Measurements from ENCODE around the gene EHMT1. TPM values are rescaled to one million over a fixed set of nuclear protein-coding genes. Genes with fewer than 3 reads are reported as not detected.

The EHMT1 gene
- total and polyA plus RNA-seq, 2 of the 13 experiments (the other 11 are each of a cell fraction or from before 2014, with no cell fraction given), result 23.0 to 27.1 TPM

DNA sequence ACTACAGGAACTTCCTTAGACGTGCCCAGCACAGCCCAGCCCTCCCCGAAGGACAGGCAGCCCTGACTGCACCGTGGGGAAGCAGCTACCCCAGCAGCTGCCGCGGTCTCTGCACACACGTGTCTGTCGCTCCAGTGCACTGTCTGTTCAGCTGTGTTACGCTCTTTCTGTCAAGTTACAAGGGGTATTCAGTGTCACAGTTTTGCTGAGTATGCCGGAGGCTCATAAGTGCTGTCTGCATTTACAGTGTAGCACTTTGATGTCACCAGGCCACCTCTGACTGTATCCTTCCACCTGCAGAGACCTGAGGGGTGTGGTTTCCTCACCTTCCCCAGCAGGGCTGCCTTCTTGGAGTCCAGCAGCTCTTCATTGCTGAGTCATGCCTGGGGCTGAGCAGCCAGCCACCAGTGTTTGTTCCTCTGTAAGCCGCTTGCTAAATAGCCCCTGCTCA is 126.8 kb downstream of the EHMT1 start:
- H3K27ac ChIP-seq (ENCODE audit: extremely low read length, insufficient read depth, low read length), result peak overlapping the region; percentile 63
- in situ Hi-C loops (cut with HindIII; ENCODE audit: extremely low pct_ligation_motif_present, low pct_unique_long_range_greater_than_20kb) (no loop called here), intact Hi-C loops (cut with micrococcal nuclease; ENCODE audit: unreplicated experiment) (no loop called here)
- TF ChIP-seq MAFF (IDR thresholded peaks at IDR 0.05; ENCODE audit: low read depth, low read length) (0 out of 2 replicates have a peak, but pooled peaks have one; percentile 5), NFE2 (CRISPR knock-in tag; IDR thresholded peaks at IDR 0.05) (peak; percentile 75; the same call in 1 of the 2 replicates), MAFK (conservative IDR thresholded peaks at IDR 0.05 in 1 of 2, IDR thresholded peaks at IDR 0.05 in 1 of 2; ENCODE audit: low read length in 2 of 2) (peak in 1 of 2 experiments; percentile 26; a peak in 1 of 4 replicates), NFE2L2 (IDR thresholded peaks at IDR 0.05; ENCODE audit: low read length) (peak; percentile 86), CAMTA2 (CRISPR knock-in tag; IDR thresholded peaks at IDR 0.05; ENCODE audit: borderline replicate concordance) (no peak), FOSL2 (CRISPR knock-in tag; IDR thresholded peaks at IDR 0.05) (peak; percentile 42; the same call in 1 of the 2 replicates), ZBTB38 (CRISPR knock-in tag; IDR thresholded peaks at IDR 0.05) (0 out of 2 replicates have a peak, but pooled peaks have one; percentile 37), GLI4 (CRISPR knock-in tag; IDR thresholded peaks at IDR 0.05; ENCODE audit: borderline replicate concordance) (no peak), ZBTB33 (CRISPR knock-in tag; IDR thresholded peaks at IDR 0.05) (peak; percentile 59; the same call in 1 of the 2 replicates)
- H3K27me3 ChIP-seq (ENCODE audit: control insufficient read depth in 1 of 2, insufficient read depth in 2 of 2, low read length in 2 of 2), result no peaks in the 10 kb centered on the region
- H3K4me1 ChIP-seq (ENCODE audit: insufficient read depth, low read length), result peaks cover 10% of the 10 kb centered on the region
- FAIRE-seq, result no peak
- no peak overlapping the region for H3K4me3 ChIP-seq (replicated peaks in 1 of 3; ENCODE audit: insufficient read depth in 1 of 3, low read depth in 2 of 3, low read length in 3 of 3)
- BruUV-seq (replicated peaks), result no TSS peak
- no peak overlapping the region for H3K9ac ChIP-seq (ENCODE audit: insufficient read depth, low read depth, low read length)
- ATAC-seq, result peak; percentile 74
- CTCF ChIA-PET (ENCODE audit: low intra/inter-chr PET ratio, low total read pairs), result no interaction called here
- H3K4me2 ChIP-seq (ENCODE audit: low read depth, low read length), result no peak overlapping the region
- peaks cover 16 to 51% of the 10 kb centered on the region in 2 experiments for H3K36me3 ChIP-seq (replicated peaks in 1 of 2; ENCODE audit: control insufficient read depth in 1 of 2, insufficient read depth in 2 of 2, low read length in 2 of 2)
- no peaks in the 10 kb centered on the region for H3K9me3 ChIP-seq (ENCODE audit: low read length)
- no peaks in the 10 kb centered on the region for H4K20me1 ChIP-seq (ENCODE audit: insufficient read depth, low read length)
- peak; percentile 15 for DNase-seq (ENCODE audit: low spot score)
- no peak overlapping the region for H2AFZ ChIP-seq (ENCODE audit: low read length)
- WGBS (ENCODE audit: low lambda C conversion rate), result 90% methylated on average over 10 of the region's 10 CpGs
- H3K79me2 ChIP-seq (ENCODE audit: insufficient read depth, low read length), result no peaks in the 10 kb centered on the region
- POLR2A ChIA-PET, result no interaction called here

Measured in HepG2 (cell line).